HEK293 (cell line): ENCODE data around the gene GMDS.

Source experiments
- CTCF ChIA-PET: fragments of 350-600 bp; formaldehyde crosslinking; extraction: SDS; loops from one replicate; lab custom pipeline; 2021; ENCODE audit warnings: antibody characterized with exemption; lab: Yijun Ruan, JAX
- POLR2A ChIA-PET: fragments of 300-600 bp; formaldehyde crosslinking; extraction: SDS; loops from one replicate; lab custom pipeline; 2020; ENCODE audit warnings: antibody characterized with exemption, inconsistent platforms; lab: Yijun Ruan, JAX
- H3K27ac ChIP-seq: fragments of 200-500 bp; sonication (Bioruptor generic); 2 replicates; pipeline ENCODE4 v1.5.1; 2014; ENCODE audit warnings: low read depth, low read length, control low read depth, inconsistent platforms; ENCODE audit errors: extremely low read depth
- H3K36me3 ChIP-seq, 2 experiments: fragments of 200-500 bp in 1 of 2; sonication (Bioruptor generic) in 1 of 2; 1 replicate in 1 of 2; 2 replicates in 1 of 2; pipeline ENCODE4 v1.5.1; 2014 to 2017; ENCODE audit warnings: inconsistent platforms in 2 of 2, low read length in 2 of 2; ENCODE audit not compliant: control insufficient read depth in 2 of 2, insufficient read depth in 1 of 2
- H3K4me1 ChIP-seq: fragments of 200-500 bp; sonication (Bioruptor generic); 2 replicates; pipeline ENCODE4 v1.5.1; 2014; ENCODE audit warnings: mild to moderate bottlenecking, low read length, inconsistent platforms; ENCODE audit not compliant: control insufficient read depth, insufficient read depth
- H3K4me3 ChIP-seq: 2 replicates; pipeline ENCODE4 v1.5.1; 2011; ENCODE audit warnings: low read depth, mild to moderate bottlenecking, control low read depth, low read length, moderate library complexity
- H3K9me3 ChIP-seq: fragments of 200-500 bp; sonication (Bioruptor generic); 2 replicates; pipeline ENCODE4 v1.5.1; 2014; ENCODE audit warnings: low read depth, low read length, inconsistent platforms; ENCODE audit not compliant: control insufficient read depth, insufficient read depth
- CTCF ChIP-seq: fragments of 450-650 bp; formaldehyde crosslinking; IDR thresholded peaks from 2 replicates; pipeline ENCODE4 v1.5.1; 2016; ENCODE audit warnings: missing biosample characterization, missing genetic modification characterization
- SP2 ChIP-seq: fragments of 450-650 bp; formaldehyde crosslinking; IDR thresholded peaks from 2 replicates; pipeline ENCODE4 v1.5.1; 2016; ENCODE audit warnings: missing biosample characterization, missing genetic modification characterization
- TCF7L2 ChIP-seq: IDR thresholded peaks from 2 replicates; pipeline ENCODE4 v1.6.1; 2011; ENCODE audit warnings: low read depth, mild to moderate bottlenecking, inconsistent platforms, low read length, moderate library complexity, borderline replicate concordance
- TSHZ1 ChIP-seq: fragments of 450-650 bp; formaldehyde crosslinking; IDR thresholded peaks from 2 replicates; pipeline ENCODE4 v1.5.1; 2016; ENCODE audit warnings: missing biosample characterization, missing genetic modification characterization, borderline replicate concordance
- YY1 ChIP-seq: fragments of 450-650 bp; formaldehyde crosslinking; IDR thresholded peaks from 2 replicates; pipeline ENCODE4 v1.5.1; 2018; ENCODE audit warnings: missing biosample characterization, missing genetic modification characterization
- ZNF121 ChIP-seq: fragments of 450-650 bp; formaldehyde crosslinking; IDR thresholded peaks from 2 replicates; pipeline ENCODE4 v1.5.1; 2016; ENCODE audit warnings: missing biosample characterization, missing genetic modification characterization
- ZNF169 ChIP-seq: fragments of 450-650 bp; formaldehyde crosslinking; IDR thresholded peaks from 2 replicates; pipeline ENCODE4 v1.5.1; 2016; ENCODE audit warnings: missing biosample characterization, missing genetic modification characterization
- ZNF23 ChIP-seq: fragments of 450-650 bp; formaldehyde crosslinking; IDR thresholded peaks from 2 replicates; pipeline ENCODE4 v1.5.1; 2016; ENCODE audit warnings: missing biosample characterization, missing genetic modification characterization, borderline replicate concordance
- ZNF354C ChIP-seq: fragments of 450-650 bp; formaldehyde crosslinking; IDR thresholded peaks from 2 replicates; pipeline ENCODE4 v1.5.1; 2016; ENCODE audit warnings: missing biosample characterization, missing genetic modification characterization, low read depth, borderline replicate concordance
- ZNF394 ChIP-seq: fragments of 450-650 bp; formaldehyde crosslinking; IDR thresholded peaks from 2 replicates; pipeline ENCODE4 v1.5.1; 2016; ENCODE audit warnings: missing biosample characterization, missing genetic modification characterization, mild to moderate bottlenecking, moderate library complexity, borderline replicate concordance
- ZNF514 ChIP-seq: fragments of 450-650 bp; formaldehyde crosslinking; IDR thresholded peaks from 2 replicates; pipeline ENCODE4 v1.5.1; 2016; ENCODE audit warnings: missing biosample characterization, missing genetic modification characterization
- ZNF529 ChIP-seq: fragments of 450-650 bp; formaldehyde crosslinking; IDR thresholded peaks from 2 replicates; pipeline ENCODE4 v1.5.1; 2017; ENCODE audit warnings: missing genetic modification characterization, missing biosample characterization; ENCODE audit not compliant: insufficient replicate concordance
- ZNF548 ChIP-seq: fragments of 450-650 bp; formaldehyde crosslinking; IDR thresholded peaks from 2 replicates; pipeline ENCODE4 v1.5.1; 2016; ENCODE audit warnings: missing biosample characterization, missing genetic modification characterization
- ZNF677 ChIP-seq: fragments of 450-650 bp; IDR thresholded peaks from 2 replicates; pipeline ENCODE4 v1.5.0; 2018; ENCODE audit warnings: missing biosample characterization, mild to moderate bottlenecking, missing genetic modification characterization, moderate library complexity
- ZNF837 ChIP-seq: fragments of 450-650 bp; formaldehyde crosslinking; IDR thresholded peaks from 2 replicates; pipeline ENCODE4 v1.5.1; 2016; ENCODE audit warnings: missing biosample characterization, missing genetic modification characterization
- ZXDB ChIP-seq: fragments of 450-650 bp; formaldehyde crosslinking; IDR thresholded peaks from 2 replicates; pipeline ENCODE4 v1.5.1; 2016; ENCODE audit warnings: missing biosample characterization, missing genetic modification characterization
- TF ChIP-seq, protein P1 (sequence below): fragments of 450-650 bp; formaldehyde crosslinking; IDR thresholded peaks from 2 replicates; pipeline ENCODE4 v1.5.1; 2016; ENCODE audit warnings: missing biosample characterization, missing genetic modification characterization
- TF ChIP-seq, protein P2 (sequence below): fragments of 450-650 bp; formaldehyde crosslinking; IDR thresholded peaks from 2 replicates; pipeline ENCODE4 v1.5.1; 2017; ENCODE audit warnings: missing biosample characterization, missing genetic modification characterization

Gene GMDS

DNA sequence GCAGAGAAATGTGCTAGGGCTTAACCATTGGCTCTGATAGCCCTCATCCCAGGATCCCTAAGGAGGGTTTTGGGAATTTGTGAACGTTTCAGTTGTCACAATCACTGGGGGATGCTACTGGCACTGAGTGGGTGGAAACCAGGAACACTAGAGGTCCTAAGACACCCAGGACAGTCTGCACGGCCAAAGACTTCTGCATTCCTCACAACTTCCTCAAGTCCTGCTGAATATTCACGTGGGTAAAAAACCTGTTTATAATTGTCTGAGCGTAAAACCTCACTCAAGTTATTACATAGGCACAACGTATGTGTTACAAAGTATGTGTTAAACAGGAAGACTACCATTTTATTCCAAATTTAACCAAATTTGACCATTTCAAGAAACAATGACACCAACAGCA is 52.4 kb downstream of the GMDS start (continued):
- TF ChIP-seq, protein P1, sequence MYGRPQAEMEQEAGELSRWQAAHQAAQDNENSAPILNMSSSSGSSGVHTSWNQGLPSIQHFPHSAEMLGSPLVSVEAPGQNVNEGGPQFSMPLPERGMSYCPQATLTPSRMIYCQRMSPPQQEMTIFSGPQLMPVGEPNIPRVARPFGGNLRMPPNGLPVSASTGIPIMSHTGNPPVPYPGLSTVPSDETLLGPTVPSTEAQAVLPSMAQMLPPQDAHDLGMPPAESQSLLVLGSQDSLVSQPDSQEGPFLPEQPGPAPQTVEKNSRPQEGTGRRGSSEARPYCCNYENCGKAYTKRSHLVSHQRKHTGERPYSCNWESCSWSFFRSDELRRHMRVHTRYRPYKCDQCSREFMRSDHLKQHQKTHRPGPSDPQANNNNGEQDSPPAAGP (tag by site-specific recombination) = no peak

- ChIA-PET CTCF (interaction anchor here (0.6 to 1.9 kb wide), 2 partner anchors 56 to 595 kb away, joined by 3 to 6 read pairs; no protein-coding TSS in a partner anchor), POLR2A (no interaction called here)
These were observed 54.0 kb downstream of the GMDS start for GRCh38 chr6:2191390-2191740.

More at GRCh38 chr6:2191390-2191740, 54.0 kb downstream of the GMDS start:
- no peaks in the 10 kb centered on the region for H3K9me3 ChIP-seq
- no peaks in the 10 kb centered on the region for H3K4me1 ChIP-seq
- H3K4me3 ChIP-seq = no peak overlapping the region
- H3K27ac ChIP-seq = no peak overlapping the region
- no peak for TF ChIP-seq ZNF394
- no peak for TF ChIP-seq ZNF514 (tag by site-specific recombination)
- TF ChIP-seq ZNF121 = no peak
- TF ChIP-seq SP2 (tag by site-specific recombination) = no peak
- no peak for TF ChIP-seq ZNF677 (tag by site-specific recombination)
- TF ChIP-seq ZNF548 (tag by site-specific recombination) = no peak
- no peak for TF ChIP-seq CTCF (tag by site-specific recombination)
- no peak for TF ChIP-seq ZNF529
- no peak for TF ChIP-seq ZNF837 (tag by site-specific recombination)
- TF ChIP-seq YY1 = no peak
- no peak for TF ChIP-seq TSHZ1
- no peak for TF ChIP-seq ZNF23 (tag by site-specific recombination)
- TF ChIP-seq, protein P2, sequence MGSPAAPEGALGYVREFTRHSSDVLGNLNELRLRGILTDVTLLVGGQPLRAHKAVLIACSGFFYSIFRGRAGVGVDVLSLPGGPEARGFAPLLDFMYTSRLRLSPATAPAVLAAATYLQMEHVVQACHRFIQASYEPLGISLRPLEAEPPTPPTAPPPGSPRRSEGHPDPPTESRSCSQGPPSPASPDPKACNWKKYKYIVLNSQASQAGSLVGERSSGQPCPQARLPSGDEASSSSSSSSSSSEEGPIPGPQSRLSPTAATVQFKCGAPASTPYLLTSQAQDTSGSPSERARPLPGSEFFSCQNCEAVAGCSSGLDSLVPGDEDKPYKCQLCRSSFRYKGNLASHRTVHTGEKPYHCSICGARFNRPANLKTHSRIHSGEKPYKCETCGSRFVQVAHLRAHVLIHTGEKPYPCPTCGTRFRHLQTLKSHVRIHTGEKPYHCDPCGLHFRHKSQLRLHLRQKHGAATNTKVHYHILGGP = no peak
- no peak for TF ChIP-seq ZNF354C
- TF ChIP-seq ZNF169 (tag by site-specific recombination) = no peak
- no peak for TF ChIP-seq ZXDB (tag by site-specific recombination)
- TF ChIP-seq TCF7L2 = no peak
- no peaks in the 10 kb centered on the region for H3K36me3 ChIP-seq
